GM12891 (cell line): ENCODE data around the gene ARAP2.

ENCODE experiments used
- POLR2A ChIP-seq: IDR thresholded peaks from 2 replicates; pipeline ENCODE4 v1.6.1; 2011; ENCODE audit warnings: low read depth, low read length, control low read depth
- POLR2AphosphoS5 ChIP-seq: IDR thresholded peaks from 2 replicates; pipeline ENCODE4 v1.6.1; 2011; ENCODE audit warnings: low read depth, low read length, control low read depth
- SPI1 ChIP-seq: IDR thresholded peaks from 2 replicates; pipeline ENCODE4 v1.6.1; 2011; ENCODE audit warnings: low read depth, low read length, control low read depth
- TAF1 ChIP-seq: IDR thresholded peaks from 2 replicates; pipeline ENCODE4 v1.6.1; 2011; ENCODE audit warnings: low read depth, low read length, control low read depth

DNA sequence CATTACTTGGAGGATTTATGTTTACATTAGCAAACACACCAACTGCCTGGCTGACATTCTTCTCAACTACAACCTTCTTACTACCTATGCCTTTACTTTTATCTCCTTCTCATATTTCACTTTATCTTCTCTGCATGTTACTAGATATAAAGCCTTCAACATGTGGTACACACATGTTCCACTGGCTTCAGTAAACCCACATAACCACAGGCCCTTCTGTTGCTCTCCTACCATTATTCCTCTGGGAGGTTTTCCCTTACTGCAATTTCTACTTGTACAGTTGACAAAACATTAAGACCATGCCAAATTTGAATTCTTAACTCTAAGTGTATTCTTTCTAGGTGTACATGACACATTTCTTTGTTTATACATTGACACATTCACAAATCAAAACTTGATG, 133.1 kb downstream of the ARAP2 start:
- TF ChIP-seq TAF1, result no peak
- no peak for TF ChIP-seq POLR2A
- no peak for TF ChIP-seq POLR2AphosphoS5
- TF ChIP-seq SPI1, result no peak
